ENCODE results near the gene CRACR2A.

Gene CRACR2A

GRCh38 chr12:3600039-3600720 lies 152.7 kb downstream of the CRACR2A start:
- no peak overlapping the region for H3K4me3 ChIP-seq (ENCODE audit: control insufficient read depth, low read depth, low read length)
- no peak for DNase-seq (ENCODE audit: low read depth)
- TF ChIP-seq, protein P1, sequence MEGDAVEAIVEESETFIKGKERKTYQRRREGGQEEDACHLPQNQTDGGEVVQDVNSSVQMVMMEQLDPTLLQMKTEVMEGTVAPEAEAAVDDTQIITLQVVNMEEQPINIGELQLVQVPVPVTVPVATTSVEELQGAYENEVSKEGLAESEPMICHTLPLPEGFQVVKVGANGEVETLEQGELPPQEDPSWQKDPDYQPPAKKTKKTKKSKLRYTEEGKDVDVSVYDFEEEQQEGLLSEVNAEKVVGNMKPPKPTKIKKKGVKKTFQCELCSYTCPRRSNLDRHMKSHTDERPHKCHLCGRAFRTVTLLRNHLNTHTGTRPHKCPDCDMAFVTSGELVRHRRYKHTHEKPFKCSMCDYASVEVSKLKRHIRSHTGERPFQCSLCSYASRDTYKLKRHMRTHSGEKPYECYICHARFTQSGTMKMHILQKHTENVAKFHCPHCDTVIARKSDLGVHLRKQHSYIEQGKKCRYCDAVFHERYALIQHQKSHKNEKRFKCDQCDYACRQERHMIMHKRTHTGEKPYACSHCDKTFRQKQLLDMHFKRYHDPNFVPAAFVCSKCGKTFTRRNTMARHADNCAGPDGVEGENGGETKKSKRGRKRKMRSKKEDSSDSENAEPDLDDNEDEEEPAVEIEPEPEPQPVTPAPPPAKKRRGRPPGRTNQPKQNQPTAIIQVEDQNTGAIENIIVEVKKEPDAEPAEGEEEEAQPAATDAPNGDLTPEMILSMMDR (IDR thresholded peaks at IDR 0.05; ENCODE audit: control insufficient read depth, insufficient read depth, low read depth, low read length, missing control alignments): no peak

- DNase-seq (ENCODE audit: low read depth): no peak
- TF ChIP-seq, protein P1 (IDR thresholded peaks at IDR 0.05; ENCODE audit: control insufficient read depth, insufficient read depth, low read depth, low read length, missing control alignments): no peak
- H3K4me3 ChIP-seq (ENCODE audit: control insufficient read depth, low read depth, low read length): no peak overlapping the region
Measured at GRCh38 chr12:3598896-3599860, 153.7 kb downstream of the CRACR2A start.

DNA sequence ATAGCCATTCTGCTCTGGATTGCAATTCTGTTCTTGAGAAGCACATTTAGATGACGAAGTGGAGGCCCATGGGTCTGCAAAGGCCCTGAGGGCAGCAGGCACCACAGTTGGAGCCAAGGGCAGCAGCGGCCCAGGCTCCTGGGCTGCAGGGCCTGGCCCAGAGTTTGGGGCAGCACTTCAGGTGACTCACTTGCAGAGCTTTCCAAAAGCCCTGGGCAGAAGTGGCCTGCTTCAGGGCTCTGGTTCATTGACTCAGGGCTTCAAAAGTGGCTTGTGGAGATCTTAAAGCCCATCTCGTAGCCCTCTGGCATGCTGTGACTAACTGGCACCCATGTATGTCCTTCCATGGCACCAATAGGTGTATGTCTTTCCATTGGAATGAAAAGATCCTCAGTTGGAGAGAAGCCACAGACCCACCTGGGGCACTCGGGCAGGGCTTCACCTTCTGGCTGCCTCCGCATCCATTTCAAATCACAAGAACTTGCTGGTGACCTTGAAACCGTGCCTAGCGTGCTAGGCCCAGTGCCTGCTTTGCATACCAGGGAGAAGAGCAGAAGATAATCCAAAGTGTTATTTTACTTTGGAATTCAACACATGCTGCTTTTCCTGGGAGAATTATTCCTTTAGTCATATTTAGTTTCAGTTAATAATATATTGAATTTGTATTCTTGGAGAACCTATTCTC lies 155.2 kb downstream of the CRACR2A start:
- DNase-seq (ENCODE audit: low read depth): no peak
- no peak overlapping the region for H3K4me3 ChIP-seq (ENCODE audit: control insufficient read depth, low read depth, low read length)
- TF ChIP-seq, protein P1 (IDR thresholded peaks at IDR 0.05; ENCODE audit: control insufficient read depth, insufficient read depth, low read depth, low read length, missing control alignments): no peak

DNA sequence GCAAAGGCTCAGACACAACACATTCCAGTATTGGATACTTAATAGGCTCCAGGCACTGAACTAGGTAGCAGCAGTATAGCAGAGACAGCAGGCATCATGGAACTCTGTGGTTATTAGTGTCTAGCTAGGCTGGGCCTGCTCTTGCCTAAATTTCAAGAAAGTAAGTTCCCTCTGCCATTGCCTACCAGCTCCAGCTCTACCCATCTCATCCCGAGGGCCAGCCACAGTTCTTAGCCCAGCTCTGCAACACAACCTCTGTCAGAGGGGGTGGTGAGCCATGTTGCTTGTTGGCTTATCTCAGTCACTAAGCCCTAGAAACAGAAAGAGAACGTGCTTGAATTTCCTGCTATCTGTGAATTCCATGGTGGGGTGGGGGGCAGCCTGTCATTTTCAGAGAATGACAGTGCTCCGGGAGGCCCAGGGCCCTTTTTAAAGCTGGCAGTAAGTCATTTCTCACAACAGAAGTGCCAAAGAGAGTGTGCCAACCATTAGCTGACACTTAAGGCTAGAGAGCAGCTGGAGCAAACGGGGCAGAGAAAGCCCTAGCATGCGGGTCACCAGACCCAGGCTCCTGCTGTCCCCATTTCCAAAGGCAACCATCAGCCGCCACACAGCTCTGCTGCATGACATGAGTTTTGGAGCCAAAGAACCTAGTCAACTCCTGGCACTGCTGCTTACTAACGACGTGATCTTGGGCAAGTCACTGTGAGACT lies 156.1 kb downstream of the CRACR2A start:
- no peak for DNase-seq (ENCODE audit: low read depth)
- H3K4me3 ChIP-seq (ENCODE audit: control insufficient read depth, low read depth, low read length): no peak overlapping the region
- TF ChIP-seq, protein P1 (IDR thresholded peaks at IDR 0.05; ENCODE audit: control insufficient read depth, insufficient read depth, low read depth, low read length, missing control alignments): no peak

DNA sequence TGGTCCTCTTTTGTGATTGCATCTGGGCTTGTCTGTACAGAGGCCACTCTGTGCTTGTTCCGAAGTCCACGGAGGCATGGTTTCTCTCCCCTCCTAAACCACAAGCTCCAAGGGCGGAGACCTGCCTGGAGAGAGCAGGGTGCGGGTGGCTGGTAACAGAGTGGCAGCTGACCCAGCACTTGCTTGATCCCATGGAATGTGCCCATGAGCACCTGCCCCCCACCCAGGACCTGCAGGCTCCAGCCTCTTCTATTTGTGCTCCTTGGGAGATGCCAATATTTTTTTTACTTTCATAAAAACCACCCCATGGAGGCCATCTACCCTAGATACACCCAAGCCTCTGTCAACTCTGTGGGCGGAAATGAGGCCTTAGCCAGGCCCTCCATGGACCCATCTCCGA lies 157.2 kb downstream of the CRACR2A start:
- DNase-seq (ENCODE audit: low read depth): no peak
- TF ChIP-seq, protein P1 (IDR thresholded peaks at IDR 0.05; ENCODE audit: control insufficient read depth, insufficient read depth, low read depth, low read length, missing control alignments): no peak
- no peak overlapping the region for H3K4me3 ChIP-seq (ENCODE audit: control insufficient read depth, low read depth, low read length)

DNA sequence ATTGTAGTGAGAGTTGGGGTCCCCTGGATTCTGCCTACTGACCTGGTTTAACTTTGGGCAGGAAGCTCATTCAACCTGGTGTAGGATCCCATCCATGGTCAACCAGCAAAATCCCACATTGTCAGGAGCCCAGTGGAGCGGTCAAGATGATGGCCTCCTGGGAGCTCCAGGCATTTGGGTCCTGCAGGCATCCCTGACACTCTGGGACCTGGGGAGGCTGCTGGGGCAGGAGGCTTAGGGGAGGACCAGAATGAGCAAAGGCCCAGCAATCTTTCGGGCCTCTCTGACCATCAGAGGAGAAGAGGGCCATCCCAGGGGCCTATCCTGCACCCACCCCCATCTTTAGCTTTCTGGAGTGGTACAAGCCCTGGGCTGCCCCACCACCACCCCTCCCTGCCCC lies 157.9 kb downstream of the CRACR2A start:
- no peak for DNase-seq (ENCODE audit: low read depth)
- TF ChIP-seq, protein P1 (IDR thresholded peaks at IDR 0.05; ENCODE audit: control insufficient read depth, insufficient read depth, low read depth, low read length, missing control alignments): no peak
- no peak overlapping the region for H3K4me3 ChIP-seq (ENCODE audit: control insufficient read depth, low read depth, low read length)
